ENCODE measurements around the gene FAM13A. TPM values are rescaled to one million over a fixed set of nuclear protein-coding genes. Genes with fewer than 3 reads are reported as not detected.

Gene FAM13A
- polyA plus RNA-seq, 1 of the 3 experiments (the other 2 are of a cell fraction): 0.67 TPM

- H3F3A ChIP-seq (replicated peaks; ENCODE audit: insufficient read depth): peaks cover 15% of the 10 kb centered on the region
- H3K36me3 ChIP-seq (replicated peaks in 1 of 2; ENCODE audit: control insufficient read depth in 1 of 2, insufficient read depth in 2 of 2, low read length in 1 of 2): no peaks in the 10 kb centered on the region
- H3K9me2 ChIP-seq: no peaks in the 10 kb centered on the region
- no peak overlapping the region for H3K9ac ChIP-seq
- peak overlapping the region in 1 of 2 experiments; percentile 49; a peak in 1 of 4 replicates for H3K27ac ChIP-seq (ENCODE audit: low read depth in 2 of 2, low read length in 1 of 2)
- WGBS (ENCODE audit: low lambda C conversion rate): 97% methylated on average over 1 of the region's 1 CpG
- 0 out of 4 replicates have a peak, but pooled peaks cover 0 to 4% of the 10 kb centered on the region in 2 experiments for H3K4me1 ChIP-seq (ENCODE audit: control insufficient read depth in 1 of 2, insufficient read depth in 2 of 2, low read depth in 1 of 2, low read length in 1 of 2)
- H3K4me3 ChIP-seq (ENCODE audit: low read depth in 2 of 2, low read length in 1 of 2): no peak overlapping the region
- ChIA-PET POLR2A (no interaction called here), CTCF (no interaction called here)
- H3K9me3 ChIP-seq: no peaks in the 10 kb centered on the region
- no peak overlapping the region for H3K4me2 ChIP-seq
- TF ChIP-seq GATA2 (CRISPR knock-in tag; IDR thresholded peaks at IDR 0.05) (no peak), RAD21 (IDR thresholded peaks at IDR 0.05; ENCODE audit: low read length) (no peak), USF2 (IDR thresholded peaks at IDR 0.05; ENCODE audit: borderline replicate concordance, low read depth, low read length) (no peak), ZBTB33 (IDR thresholded peaks at IDR 0.05; ENCODE audit: borderline replicate concordance, low read depth) (no peak), CTCF (IDR thresholded peaks at IDR 0.05) (no peak), EP300 (IDR thresholded peaks at IDR 0.05; ENCODE audit: borderline replicate concordance in 1 of 2, low read depth in 1 of 2, low read length in 1 of 2) (no peak), TEAD4 (IDR thresholded peaks at IDR 0.05; ENCODE audit: borderline replicate concordance, insufficient read depth) (no peak), PBX3 (IDR thresholded peaks at IDR 0.05) (no peak), RCOR1 (IDR thresholded peaks at IDR 0.05; ENCODE audit: low read length) (no peak), MXI1 (IDR thresholded peaks at IDR 0.05; ENCODE audit: low read depth, low read length) (no peak), USF1 (IDR thresholded peaks at IDR 0.05; ENCODE audit: borderline replicate concordance, low read depth) (no peak)
- H3K79me2 ChIP-seq (ENCODE audit: insufficient read depth): no peaks in the 10 kb centered on the region
- H3K27me3 ChIP-seq (ENCODE audit: insufficient read depth): no peaks in the 10 kb centered on the region
- no peak overlapping the region for H2AFZ ChIP-seq (ENCODE audit: low read depth)
- H4K20me1 ChIP-seq (ENCODE audit: insufficient read depth): no peaks in the 10 kb centered on the region
- DNase-seq: no peak
Measured at GRCh38 chr4:88793475-88793874, 263.5 kb downstream of the FAM13A start.
